Endothelial cell of umbilical vein (primary cell): Measurements from ENCODE around the gene KRT86.
A peak's percentile ranks its signal among the peaks of the same experiment; 100 is the strongest.

ENCODE experiments used
- EZH2 ChIP-seq: IDR thresholded peaks from 2 replicates; pipeline ENCODE4 v1.6.1; 2012; ENCODE audit warnings: borderline replicate concordance, low read depth, mild to moderate bottlenecking, moderate library complexity, low read length, inconsistent platforms; ENCODE audit not compliant: severe bottlenecking
- GATA2 ChIP-seq: IDR thresholded peaks from 2 replicates; pipeline ENCODE4 v1.7.0; 2011; ENCODE audit warnings: low read depth, mild to moderate bottlenecking, moderate library complexity, mixed read lengths, low read length; ENCODE audit not compliant: insufficient read length, insufficient read depth
- JUN ChIP-seq: IDR thresholded peaks from 2 replicates; pipeline ENCODE4 v1.6.1; 2011; ENCODE audit warnings: borderline replicate concordance, low read depth; ENCODE audit not compliant: insufficient read length, insufficient read depth
- MYC ChIP-seq: IDR thresholded peaks from one replicate; pipeline ENCODE4 v1.6.1; 2011; ENCODE audit warnings: mild to moderate bottlenecking, low read depth, low read length
- POLR2A ChIP-seq: IDR thresholded peaks from 2 replicates; pipeline ENCODE4 v1.6.1; 2012; ENCODE audit warnings: low read depth, mild to moderate bottlenecking, control low read depth, low read length
- POLR2AphosphoS5 ChIP-seq: IDR thresholded peaks from 2 replicates; pipeline ENCODE4 v1.6.1; 2012; ENCODE audit warnings: low read depth, mild to moderate bottlenecking, control low read depth, low read length, moderate library complexity; ENCODE audit not compliant: insufficient read depth
- TF ChIP-seq, protein P1 (sequence below), 2 donors: IDR thresholded peaks; 1 replicate in 1 of 2; 2 replicates in 1 of 2; pipeline ENCODE4 v1.5.1; 2011; ENCODE audit warnings: low read length in 2 of 2, mild to moderate bottlenecking in 2 of 2, moderate library complexity in 2 of 2, control low read depth in 1 of 2, inconsistent platforms in 1 of 2, low read depth in 1 of 2; ENCODE audit not compliant: insufficient read depth in 1 of 2; ENCODE audit errors: extremely low read depth in 1 of 2
- TF ChIP-seq, protein P2 (sequence below): IDR thresholded peaks from 2 replicates; pipeline ENCODE4 v1.6.1; 2011; ENCODE audit not compliant: insufficient read depth, insufficient read length

DNA sequence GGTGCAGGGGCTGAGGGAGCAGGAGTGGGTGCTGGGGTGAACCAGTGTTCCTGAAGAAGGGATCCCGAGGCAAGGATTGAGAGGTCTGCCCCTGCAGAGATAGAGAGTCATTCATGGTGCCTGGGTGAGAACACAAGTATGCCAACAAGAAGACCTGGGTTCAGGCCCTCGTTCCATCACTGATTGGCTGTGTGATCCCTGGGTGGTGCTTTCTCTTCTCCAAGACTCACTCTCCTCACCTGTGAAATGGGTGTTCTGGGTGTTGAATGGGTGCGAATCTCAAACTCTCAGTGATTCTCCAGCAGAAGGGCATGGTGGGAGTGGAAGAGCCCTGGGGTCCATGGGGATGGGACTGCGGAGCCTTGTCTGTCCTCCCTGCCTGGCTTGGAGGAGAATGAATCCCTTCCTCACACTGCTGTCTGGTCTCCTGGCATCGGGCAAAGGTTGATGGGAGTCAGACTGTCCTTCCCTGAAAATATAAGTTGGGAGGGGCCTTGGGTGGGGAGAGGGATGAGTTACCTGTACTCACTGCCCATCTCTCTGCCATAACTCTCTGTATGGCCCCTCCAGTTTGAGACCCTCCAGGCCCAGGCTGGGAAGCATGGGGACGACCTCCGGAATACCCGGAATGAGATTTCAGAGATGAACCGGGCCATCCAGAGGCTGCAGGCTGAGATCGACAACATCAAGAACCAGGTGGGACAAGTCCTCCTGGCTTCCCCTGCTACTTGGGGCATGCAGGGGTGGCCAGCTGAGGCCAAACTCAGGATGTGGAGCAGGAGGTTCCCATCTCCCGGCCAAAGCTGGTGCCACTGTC is 31.8 kb upstream of the KRT86 start:
- TF ChIP-seq, protein P1, sequence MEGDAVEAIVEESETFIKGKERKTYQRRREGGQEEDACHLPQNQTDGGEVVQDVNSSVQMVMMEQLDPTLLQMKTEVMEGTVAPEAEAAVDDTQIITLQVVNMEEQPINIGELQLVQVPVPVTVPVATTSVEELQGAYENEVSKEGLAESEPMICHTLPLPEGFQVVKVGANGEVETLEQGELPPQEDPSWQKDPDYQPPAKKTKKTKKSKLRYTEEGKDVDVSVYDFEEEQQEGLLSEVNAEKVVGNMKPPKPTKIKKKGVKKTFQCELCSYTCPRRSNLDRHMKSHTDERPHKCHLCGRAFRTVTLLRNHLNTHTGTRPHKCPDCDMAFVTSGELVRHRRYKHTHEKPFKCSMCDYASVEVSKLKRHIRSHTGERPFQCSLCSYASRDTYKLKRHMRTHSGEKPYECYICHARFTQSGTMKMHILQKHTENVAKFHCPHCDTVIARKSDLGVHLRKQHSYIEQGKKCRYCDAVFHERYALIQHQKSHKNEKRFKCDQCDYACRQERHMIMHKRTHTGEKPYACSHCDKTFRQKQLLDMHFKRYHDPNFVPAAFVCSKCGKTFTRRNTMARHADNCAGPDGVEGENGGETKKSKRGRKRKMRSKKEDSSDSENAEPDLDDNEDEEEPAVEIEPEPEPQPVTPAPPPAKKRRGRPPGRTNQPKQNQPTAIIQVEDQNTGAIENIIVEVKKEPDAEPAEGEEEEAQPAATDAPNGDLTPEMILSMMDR (IDR thresholded peaks at IDR 0.05; ENCODE audit: extremely low read depth in 1 of 2, insufficient read depth in 1 of 2, low read depth in 1 of 2, low read length in 2 of 2), result no peak
- TF ChIP-seq, protein P2, sequence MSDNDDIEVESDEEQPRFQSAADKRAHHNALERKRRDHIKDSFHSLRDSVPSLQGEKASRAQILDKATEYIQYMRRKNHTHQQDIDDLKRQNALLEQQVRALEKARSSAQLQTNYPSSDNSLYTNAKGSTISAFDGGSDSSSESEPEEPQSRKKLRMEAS, result no peak
- peak; percentile 38 for TF ChIP-seq POLR2A
- TF ChIP-seq POLR2AphosphoS5, result no peak
- no peak for TF ChIP-seq MYC
- no peak for TF ChIP-seq EZH2
- no peak for TF ChIP-seq JUN
- TF ChIP-seq GATA2, result no peak
